ENCODE results near the gene GATB.

Gene GATB

DNA sequence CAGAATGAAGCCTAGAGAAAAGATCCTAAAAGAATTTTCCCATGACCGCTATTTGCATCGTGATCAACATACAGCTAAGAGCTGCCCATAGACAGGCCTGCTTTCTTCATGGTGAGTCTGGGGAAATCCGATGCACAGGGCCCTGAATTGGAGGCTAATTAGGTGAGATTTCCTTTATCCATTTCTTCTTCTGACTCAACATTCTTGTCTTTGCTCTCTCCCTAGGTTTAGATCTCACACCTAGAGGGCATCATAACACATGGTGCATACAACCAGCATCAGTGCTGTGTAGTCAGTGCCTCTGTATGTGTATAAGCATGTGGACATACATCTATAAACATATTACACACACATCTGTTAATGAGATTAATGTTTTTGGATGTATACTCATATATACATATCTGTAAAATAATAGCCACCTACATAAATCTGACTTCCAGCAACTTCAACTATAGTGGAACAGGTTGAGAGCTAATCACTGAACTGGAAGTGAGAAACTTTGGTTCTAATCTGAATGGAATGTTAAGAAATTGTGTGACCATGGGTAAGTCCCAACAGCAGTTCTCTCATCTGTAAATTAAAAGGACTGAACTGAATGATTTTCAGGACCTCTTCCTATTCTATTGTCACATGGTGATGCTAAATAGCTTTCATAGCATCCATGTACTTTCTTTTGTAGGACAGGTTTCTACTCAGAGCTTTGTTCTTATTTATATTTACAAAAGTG lies 17.5 kb downstream of the GATB start:
- TF ChIP-seq, protein P1, sequence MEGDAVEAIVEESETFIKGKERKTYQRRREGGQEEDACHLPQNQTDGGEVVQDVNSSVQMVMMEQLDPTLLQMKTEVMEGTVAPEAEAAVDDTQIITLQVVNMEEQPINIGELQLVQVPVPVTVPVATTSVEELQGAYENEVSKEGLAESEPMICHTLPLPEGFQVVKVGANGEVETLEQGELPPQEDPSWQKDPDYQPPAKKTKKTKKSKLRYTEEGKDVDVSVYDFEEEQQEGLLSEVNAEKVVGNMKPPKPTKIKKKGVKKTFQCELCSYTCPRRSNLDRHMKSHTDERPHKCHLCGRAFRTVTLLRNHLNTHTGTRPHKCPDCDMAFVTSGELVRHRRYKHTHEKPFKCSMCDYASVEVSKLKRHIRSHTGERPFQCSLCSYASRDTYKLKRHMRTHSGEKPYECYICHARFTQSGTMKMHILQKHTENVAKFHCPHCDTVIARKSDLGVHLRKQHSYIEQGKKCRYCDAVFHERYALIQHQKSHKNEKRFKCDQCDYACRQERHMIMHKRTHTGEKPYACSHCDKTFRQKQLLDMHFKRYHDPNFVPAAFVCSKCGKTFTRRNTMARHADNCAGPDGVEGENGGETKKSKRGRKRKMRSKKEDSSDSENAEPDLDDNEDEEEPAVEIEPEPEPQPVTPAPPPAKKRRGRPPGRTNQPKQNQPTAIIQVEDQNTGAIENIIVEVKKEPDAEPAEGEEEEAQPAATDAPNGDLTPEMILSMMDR (IDR thresholded peaks at IDR 0.05) = no peak

DNA sequence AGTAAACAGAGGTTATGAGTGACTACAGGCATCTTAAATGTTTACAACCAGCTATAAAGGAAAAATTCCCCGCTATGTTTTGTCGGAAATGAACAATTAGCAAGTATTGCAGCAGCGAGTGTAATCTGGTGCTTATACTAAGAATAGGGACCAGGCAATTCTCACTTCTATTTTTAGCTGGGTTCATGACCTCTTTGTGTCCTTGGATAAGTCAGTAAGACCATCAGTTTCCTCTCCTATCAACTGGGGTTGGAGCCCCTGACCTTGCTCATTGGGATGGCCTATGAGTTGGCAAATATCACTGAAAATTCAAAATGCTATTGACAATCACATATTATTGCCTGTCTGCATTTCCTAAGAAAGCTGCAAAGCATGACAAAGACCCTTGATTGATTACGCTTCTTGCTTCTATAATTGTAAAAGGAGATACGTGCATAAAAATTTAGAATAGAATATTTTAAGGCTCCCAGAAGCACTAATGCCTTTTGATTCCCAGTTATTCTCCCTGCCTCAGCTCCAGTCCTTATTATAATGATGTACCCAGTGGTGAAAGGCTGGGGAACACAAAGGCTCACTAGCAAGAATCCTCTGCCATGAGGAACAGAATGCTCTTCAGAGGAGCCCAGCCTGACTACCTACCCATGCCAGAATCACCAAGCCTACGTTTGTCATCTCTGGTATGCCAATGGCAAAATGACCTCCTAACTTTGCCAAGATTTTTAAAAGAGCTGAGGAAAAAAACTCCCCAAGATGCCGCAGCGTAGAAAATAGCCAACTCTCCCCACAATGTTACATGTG lies 21.9 kb downstream of the GATB start:
- TF ChIP-seq, protein P1 (IDR thresholded peaks at IDR 0.05) = no peak

DNA sequence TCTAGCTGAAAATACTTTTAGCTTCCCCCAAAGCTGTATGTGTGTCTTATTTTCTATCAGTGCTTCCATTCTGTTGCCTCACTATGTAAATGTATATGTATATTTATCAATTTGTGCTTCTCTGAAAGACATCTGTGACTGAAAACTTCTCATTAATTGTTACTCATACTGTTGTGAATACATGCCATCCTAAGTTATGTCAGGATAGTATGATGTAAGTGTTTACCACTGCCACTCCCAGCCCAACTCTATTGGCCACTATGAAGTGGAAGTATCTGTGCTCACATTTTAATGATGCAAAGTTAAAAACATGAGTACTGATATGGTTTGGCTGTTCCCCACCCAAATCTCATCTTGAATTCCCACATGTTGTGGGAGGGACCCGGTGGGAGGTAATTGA lies 24.4 kb downstream of the GATB start:
- TF ChIP-seq, protein P1 (IDR thresholded peaks at IDR 0.05) = no peak

DNA sequence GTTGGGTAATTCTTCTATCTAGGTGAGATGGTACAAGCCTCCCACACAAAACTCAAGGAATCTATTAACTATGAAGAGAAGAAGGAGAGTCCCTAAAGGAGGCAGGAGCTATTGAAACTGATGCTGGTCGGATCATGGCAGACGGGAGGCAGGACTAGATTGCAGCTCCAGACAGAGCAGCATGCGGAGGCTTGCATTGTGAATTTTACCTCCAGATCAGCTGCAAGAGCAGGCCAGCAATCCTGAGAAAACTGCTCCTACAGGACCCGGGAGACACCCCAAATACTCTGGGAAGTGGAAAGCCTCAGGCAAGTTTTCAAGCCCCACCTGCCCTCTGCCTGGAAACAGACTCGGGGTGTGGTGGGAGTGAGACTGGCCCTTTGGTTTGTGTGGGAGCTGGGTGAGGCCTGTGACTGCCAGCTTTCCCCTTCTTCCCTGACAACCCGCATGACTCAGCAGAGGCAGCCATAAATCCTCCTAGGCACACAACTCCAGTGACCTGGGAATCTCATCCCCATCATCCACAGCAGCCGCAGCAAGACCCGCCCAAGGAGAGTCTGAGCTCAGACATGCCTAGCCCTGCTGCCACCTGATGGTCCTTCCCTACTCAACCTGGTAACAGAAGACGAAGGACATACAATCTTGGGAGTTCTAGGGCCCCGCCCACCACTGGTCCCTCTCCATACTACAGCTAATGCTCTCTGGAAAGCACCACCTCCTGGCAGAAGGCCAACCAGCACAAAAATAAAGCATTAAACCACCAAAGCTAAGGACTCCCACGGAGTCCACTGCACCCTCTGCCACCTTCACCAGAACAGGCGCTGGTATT lies 30.9 kb downstream of the GATB start:
- TF ChIP-seq, protein P1 (IDR thresholded peaks at IDR 0.05) = no peak

DNA sequence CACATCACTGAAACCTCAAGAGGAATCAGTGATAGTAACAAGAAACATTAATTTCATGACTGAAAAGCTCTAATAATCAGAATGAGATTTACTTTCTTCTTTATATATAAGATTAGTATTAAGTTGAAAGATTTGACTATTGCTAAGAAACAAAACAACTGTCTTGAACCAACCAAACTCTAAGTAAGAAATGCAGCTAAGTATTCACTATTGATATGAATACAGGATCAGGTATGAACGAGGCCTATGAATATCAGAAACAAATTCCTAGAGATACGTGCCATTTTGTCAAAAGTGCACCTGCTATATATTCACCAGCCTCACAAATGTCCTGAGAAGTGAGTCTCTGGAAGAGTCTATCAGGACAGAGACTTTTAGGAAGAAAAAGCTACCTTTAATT lies 32.1 kb downstream of the GATB start:
- TF ChIP-seq, protein P1 (IDR thresholded peaks at IDR 0.05) = no peak

- TF ChIP-seq, protein P1 (IDR thresholded peaks at IDR 0.05) = no peak
Observed at GRCh38 chr4:151728006-151728405, 32.8 kb downstream of the GATB start.

DNA sequence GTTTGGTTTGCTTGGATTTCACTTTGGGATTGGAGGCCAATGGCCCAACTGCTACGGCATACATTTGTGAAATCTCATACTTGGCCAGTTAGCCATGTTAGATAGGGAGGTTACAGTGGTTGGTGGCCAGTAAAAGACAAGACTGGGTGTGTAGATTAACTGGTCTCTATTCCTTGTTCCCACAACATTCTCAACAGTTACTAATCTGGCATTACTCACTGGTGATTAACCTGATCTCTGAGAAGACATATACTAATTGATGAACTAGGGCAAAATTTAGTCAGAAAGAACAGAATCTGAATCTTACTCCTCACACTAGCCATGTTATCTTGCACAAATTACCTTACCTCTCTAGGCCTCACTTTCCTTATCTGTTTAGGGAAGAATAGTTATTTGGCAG lies 33.4 kb downstream of the GATB start:
- TF ChIP-seq, protein P1 (IDR thresholded peaks at IDR 0.05) = no peak
